Cardiac fibroblast (primary cell): ENCODE results near the gene MT1HL1.

ENCODE experiments used
- DNase-seq, 2 donors: peaks; one replicate each; pipeline versions ENCODE4 v3.0.0 to v3.0.0-alpha.2; 2010; ENCODE audit warnings: low read depth in 2 of 2
- H3K4me3 ChIP-seq, 2 donors: replicated peaks in 1 of 2; 1 replicate in 1 of 2; 2 replicates in 1 of 2; pipeline ENCODE4 v1.5.1; 2011; ENCODE audit warnings: low read depth in 2 of 2, low read length in 2 of 2, mild to moderate bottlenecking in 2 of 2, moderate library complexity in 1 of 2
- TF ChIP-seq, protein P1 (sequence below): IDR thresholded peaks from one replicate; pipeline ENCODE4 v1.5.1; 2011; ENCODE audit warnings: low read depth, mild to moderate bottlenecking, low read length, inconsistent platforms

MT1HL1 gene

DNA sequence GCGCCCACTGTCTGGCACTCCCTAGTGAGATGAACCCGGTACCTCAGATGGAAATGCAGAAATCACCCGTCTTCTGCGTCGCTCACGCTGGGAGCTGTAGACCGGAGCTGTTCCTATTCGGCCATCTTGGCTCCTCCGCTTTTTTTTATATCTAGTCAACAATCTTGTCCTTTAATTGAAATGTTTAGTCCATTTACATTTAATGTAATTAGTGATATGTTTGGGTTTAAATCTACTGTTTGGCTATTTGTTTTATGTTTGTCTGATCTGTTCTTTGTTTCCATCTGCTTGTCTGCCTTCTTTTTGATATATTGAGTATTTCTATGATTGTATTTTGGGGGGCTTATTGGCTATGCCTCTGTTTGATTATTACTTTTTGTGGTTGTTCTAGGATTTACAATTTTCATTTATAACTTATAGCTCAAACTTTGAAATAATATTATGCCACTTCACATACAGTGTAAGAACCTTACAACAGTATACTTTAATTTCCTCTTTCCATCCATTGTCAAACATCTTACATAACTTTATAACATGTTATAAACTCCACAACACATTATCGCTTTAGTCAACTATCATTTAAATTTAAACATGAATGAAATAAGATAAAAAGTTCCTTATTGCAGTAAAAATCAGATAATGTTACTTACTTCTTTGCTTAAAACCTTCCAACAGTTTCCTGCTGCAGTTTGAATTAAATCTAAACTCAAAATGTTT lies 21.3 kb upstream of the MT1HL1 start:
- H3K4me3 ChIP-seq, result no peak overlapping the region
- TF ChIP-seq, protein P1, sequence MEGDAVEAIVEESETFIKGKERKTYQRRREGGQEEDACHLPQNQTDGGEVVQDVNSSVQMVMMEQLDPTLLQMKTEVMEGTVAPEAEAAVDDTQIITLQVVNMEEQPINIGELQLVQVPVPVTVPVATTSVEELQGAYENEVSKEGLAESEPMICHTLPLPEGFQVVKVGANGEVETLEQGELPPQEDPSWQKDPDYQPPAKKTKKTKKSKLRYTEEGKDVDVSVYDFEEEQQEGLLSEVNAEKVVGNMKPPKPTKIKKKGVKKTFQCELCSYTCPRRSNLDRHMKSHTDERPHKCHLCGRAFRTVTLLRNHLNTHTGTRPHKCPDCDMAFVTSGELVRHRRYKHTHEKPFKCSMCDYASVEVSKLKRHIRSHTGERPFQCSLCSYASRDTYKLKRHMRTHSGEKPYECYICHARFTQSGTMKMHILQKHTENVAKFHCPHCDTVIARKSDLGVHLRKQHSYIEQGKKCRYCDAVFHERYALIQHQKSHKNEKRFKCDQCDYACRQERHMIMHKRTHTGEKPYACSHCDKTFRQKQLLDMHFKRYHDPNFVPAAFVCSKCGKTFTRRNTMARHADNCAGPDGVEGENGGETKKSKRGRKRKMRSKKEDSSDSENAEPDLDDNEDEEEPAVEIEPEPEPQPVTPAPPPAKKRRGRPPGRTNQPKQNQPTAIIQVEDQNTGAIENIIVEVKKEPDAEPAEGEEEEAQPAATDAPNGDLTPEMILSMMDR, result no peak
- no peak for DNase-seq

DNA sequence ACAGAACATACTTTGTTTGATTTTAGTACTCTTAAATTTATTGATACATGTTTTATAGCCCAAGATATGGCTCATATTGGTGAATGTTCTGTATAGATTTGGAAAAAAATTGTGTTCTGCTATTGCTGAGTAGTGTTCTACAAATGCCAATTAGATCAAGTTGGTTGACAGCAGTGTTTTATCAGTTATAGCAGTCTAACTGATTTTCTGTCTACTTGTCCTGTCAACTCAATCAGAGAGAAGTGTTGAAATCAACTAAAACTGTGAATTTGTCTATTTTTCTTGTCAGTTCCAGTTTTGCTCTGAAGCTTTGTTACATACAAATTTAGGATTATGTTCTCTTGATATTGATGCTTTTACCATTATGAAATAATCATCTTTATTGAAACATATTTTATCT lies 14.7 kb upstream of the MT1HL1 start:
- no peak for DNase-seq
- H3K4me3 ChIP-seq, result no peak overlapping the region
- TF ChIP-seq, protein P1, result no peak

DNA sequence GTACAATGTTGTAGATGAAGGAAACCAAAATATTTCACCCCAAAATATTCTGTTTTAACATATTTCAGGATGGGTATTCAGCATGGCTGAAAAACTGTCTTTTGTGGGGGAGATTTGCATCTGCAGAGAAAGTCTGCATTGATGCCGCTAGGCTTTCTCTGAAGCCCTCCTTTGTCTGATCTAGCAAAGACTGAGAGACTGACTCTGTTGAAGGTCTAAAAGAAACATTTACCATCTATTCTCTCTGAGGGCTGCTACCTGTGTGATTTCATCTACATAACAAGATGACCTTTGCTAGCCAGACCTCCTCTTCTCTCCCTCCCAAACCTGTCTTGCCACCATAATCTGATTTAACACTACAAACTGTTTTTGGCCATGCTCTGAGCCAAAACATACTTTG lies 12.4 kb upstream of the MT1HL1 start:
- TF ChIP-seq, protein P1, result no peak
- H3K4me3 ChIP-seq, result no peak overlapping the region

DNA sequence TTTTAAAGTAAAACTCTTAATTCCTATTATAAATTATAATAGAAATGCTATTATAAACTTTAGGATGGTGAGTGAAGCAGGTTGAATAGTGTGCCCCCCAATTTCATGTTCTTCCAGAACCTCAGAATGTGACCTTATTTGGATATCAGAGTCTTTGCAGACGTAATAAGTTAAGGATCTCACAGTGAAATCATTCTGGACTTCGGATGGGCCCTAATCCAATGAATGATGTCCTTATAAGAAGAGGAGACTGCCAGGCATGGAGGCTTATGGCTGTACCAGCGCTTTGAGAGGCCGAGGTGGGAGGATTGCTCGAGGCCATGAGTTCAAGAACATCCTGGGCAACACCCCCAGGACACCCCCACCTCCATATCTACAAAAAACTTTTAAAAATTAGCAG lies 9.4 kb upstream of the MT1HL1 start:
- no peak overlapping the region for H3K4me3 ChIP-seq
- no peak for DNase-seq
- TF ChIP-seq, protein P1, result no peak

More for the DNA sequence above, 12.4 kb upstream of the MT1HL1 start:
- no peak for DNase-seq

DNA sequence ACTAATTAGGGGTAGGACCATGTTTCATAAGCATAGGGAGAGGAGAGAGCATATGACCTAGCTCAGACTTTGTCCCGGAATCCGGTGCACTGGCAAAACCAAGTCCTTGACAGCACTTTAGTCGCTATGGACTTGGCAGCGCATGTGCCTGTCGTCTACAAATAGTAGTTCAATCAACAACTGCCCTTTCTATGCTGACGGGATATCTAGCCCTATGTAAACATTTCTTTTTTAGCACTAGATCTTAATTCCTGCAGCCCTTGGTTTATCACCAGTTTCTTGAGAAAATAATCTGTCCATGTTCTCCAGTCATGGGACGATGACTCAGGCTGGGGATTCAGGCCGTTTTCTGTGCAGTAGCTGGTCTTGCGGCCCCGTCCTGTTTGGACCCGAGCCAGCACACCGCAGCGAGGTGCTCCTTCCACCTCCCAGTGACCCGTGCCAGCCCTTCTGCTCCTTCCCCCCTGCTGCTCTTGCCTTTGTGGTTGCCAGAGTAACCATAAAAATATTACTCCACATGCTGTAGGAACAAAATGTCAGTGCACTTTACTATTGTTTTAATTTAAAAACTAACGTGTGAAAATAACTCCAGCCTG lies 8.6 kb upstream of the MT1HL1 start:
- peak; percentile 15 to 60 for DNase-seq
- TF ChIP-seq, protein P1, result no peak
- no peak overlapping the region for H3K4me3 ChIP-seq

DNA sequence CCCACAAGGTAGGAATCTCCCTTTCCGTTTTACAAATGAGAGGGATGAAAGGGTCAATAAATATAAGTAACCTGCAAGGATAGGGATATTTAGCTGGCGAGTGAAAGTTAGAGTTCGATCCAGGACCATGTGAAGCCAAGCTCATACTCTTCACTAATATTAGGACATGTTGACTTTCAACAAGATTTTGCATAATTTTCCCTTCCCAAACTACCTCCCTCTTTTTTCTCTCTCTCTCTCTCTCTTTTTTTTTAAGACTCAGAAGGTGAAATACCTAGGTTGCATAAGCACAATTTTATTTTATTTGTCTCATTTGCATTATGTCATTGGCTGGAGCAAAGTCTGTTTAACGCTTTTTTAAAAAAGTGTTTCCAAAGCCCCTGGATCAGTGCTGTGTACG lies 8.1 kb upstream of the MT1HL1 start:
- H3K4me3 ChIP-seq, result no peak overlapping the region
- TF ChIP-seq, protein P1, result no peak
- DNase-seq, result no peak
